ENCODE results near the gene MPL.

The MPL gene

GRCh38 chr1:43386676-43387075 lies 49.1 kb downstream of the MPL start:
- no peak overlapping the region for H3K4me3 ChIP-seq (ENCODE audit: low read depth, low read length)
- no peak overlapping the region for H3K27ac ChIP-seq (ENCODE audit: extremely low read depth, low read depth, low read length)
- peaks cover 8 to 69% of the 10 kb centered on the region in 2 experiments; a peak in 2 of 3 replicates for H3K36me3 ChIP-seq (ENCODE audit: control insufficient read depth in 2 of 2, insufficient read depth in 1 of 2, low read length in 2 of 2)
- no peaks in the 10 kb centered on the region for H3K4me1 ChIP-seq (ENCODE audit: control insufficient read depth, insufficient read depth, low read length)
- POLR2A ChIA-PET: no interaction called here
- no peak for TF ChIP-seq ZNF596 (tag by site-specific recombination; IDR thresholded peaks at IDR 0.05)
- TF ChIP-seq PRDM6 (tag by site-specific recombination; IDR thresholded peaks at IDR 0.05): no peak
- no peak for TF ChIP-seq ZNF513 (tag by site-specific recombination; IDR thresholded peaks at IDR 0.05)
- TF ChIP-seq ZBTB1 (tag by site-specific recombination; IDR thresholded peaks at IDR 0.05): no peak
- TF ChIP-seq KLF9 (tag by site-specific recombination; IDR thresholded peaks at IDR 0.05; ENCODE audit: low read depth): no peak
- no peak for TF ChIP-seq MEIS1 (CRISPR knock-in tag; IDR thresholded peaks at IDR 0.05; ENCODE audit: borderline replicate concordance)
- TF ChIP-seq ZNF280C (tag by site-specific recombination; IDR thresholded peaks at IDR 0.05): no peak
- TF ChIP-seq PBX3 (CRISPR knock-in tag; IDR thresholded peaks at IDR 0.05): no peak
- no peak for TF ChIP-seq ZFP41 (tag by site-specific recombination; IDR thresholded peaks at IDR 0.05; ENCODE audit: borderline replicate concordance)
- no peak for TF ChIP-seq BCL11A (tag by site-specific recombination; IDR thresholded peaks at IDR 0.05; ENCODE audit: low read depth)
- TF ChIP-seq GFI1B (tag by site-specific recombination; IDR thresholded peaks at IDR 0.05): no peak
- TF ChIP-seq ZBTB11 (tag by site-specific recombination; conservative IDR thresholded peaks at IDR 0.05; ENCODE audit: low read depth): no peak
- no peak for TF ChIP-seq ZBTB10 (tag by site-specific recombination; IDR thresholded peaks at IDR 0.05)
- CTCF ChIA-PET: interaction anchor here (0.9 to 1.1 kb wide), 2 partner anchors 15 to 23 kb away, joined by 3 read pairs; no protein-coding TSS in a partner anchor
- no peaks in the 10 kb centered on the region for H3K9me3 ChIP-seq (ENCODE audit: control insufficient read depth, insufficient read depth, low read depth, low read length)

All from HEK293 (cell line).